HEK293 (cell line): ENCODE data around the gene HNRNPA2B1.

ENCODE experiments used
- CTCF ChIP-seq: fragments of 450-650 bp; formaldehyde crosslinking; IDR thresholded peaks from 2 replicates; pipeline ENCODE4 v1.5.1; 2016; ENCODE audit warnings: missing biosample characterization, missing genetic modification characterization
- HIC1 ChIP-seq: fragments of 450-650 bp; formaldehyde crosslinking; IDR thresholded peaks from 2 replicates; pipeline ENCODE4 v1.5.1; 2016; ENCODE audit warnings: missing biosample characterization, missing genetic modification characterization
- ZBTB11 ChIP-seq: fragments of 450-650 bp; formaldehyde crosslinking; conservative IDR thresholded peaks from 2 replicates; pipeline ENCODE4 v1.5.1; 2016; ENCODE audit warnings: low read depth, missing biosample characterization, missing genetic modification characterization
- ZBTB7A ChIP-seq: fragments of 450-650 bp; formaldehyde crosslinking; IDR thresholded peaks from 2 replicates; pipeline ENCODE4 v1.5.1; 2016; ENCODE audit warnings: low read depth, missing biosample characterization, missing genetic modification characterization
- ZBTB8A ChIP-seq: fragments of 450-650 bp; formaldehyde crosslinking; IDR thresholded peaks from 2 replicates; pipeline ENCODE4 v1.5.1; 2016; ENCODE audit warnings: missing biosample characterization, missing genetic modification characterization
- ZEB2 ChIP-seq: fragments of 450-650 bp; formaldehyde crosslinking; IDR thresholded peaks from 2 replicates; pipeline ENCODE4 v1.5.1; 2016; ENCODE audit warnings: missing biosample characterization, missing genetic modification characterization
- ZNF174 ChIP-seq: fragments of 450-650 bp; formaldehyde crosslinking; IDR thresholded peaks from 2 replicates; pipeline ENCODE4 v1.5.0; 2017; ENCODE audit warnings: missing biosample characterization, mild to moderate bottlenecking, missing genetic modification characterization
- ZNF211 ChIP-seq: fragments of 450-650 bp; formaldehyde crosslinking; IDR thresholded peaks from 2 replicates; pipeline ENCODE4 v1.5.1; 2016; ENCODE audit warnings: low read depth, missing biosample characterization, missing genetic modification characterization
- ZNF274 ChIP-seq, 2 experiments: fragments of 200-500 bp in 1 of 2; fragments of 450-650 bp in 1 of 2; sonication (Bioruptor generic) in 1 of 2; formaldehyde crosslinking in 1 of 2; IDR thresholded peaks; 2 replicates each; pipeline versions ENCODE4 v1.5.1 to v1.6.1; 2014 to 2016; ENCODE audit warnings: borderline replicate concordance in 1 of 2, inconsistent platforms in 1 of 2, low read length in 1 of 2, missing biosample characterization in 1 of 2, missing genetic modification characterization in 1 of 2
- ZNF37A ChIP-seq: fragments of 450-650 bp; IDR thresholded peaks from 2 replicates; pipeline ENCODE4 v1.5.1; 2018; ENCODE audit warnings: missing biosample characterization, missing genetic modification characterization
- ZNF521 ChIP-seq: fragments of 450-650 bp; formaldehyde crosslinking; IDR thresholded peaks from 2 replicates; pipeline ENCODE4 v1.5.1; 2017; ENCODE audit warnings: missing biosample characterization, mild to moderate bottlenecking, missing genetic modification characterization
- ZXDB ChIP-seq: fragments of 450-650 bp; formaldehyde crosslinking; IDR thresholded peaks from 2 replicates; pipeline ENCODE4 v1.5.1; 2016; ENCODE audit warnings: missing biosample characterization, missing genetic modification characterization

- TF ChIP-seq HIC1 (tag by site-specific recombination) = no peak
- TF ChIP-seq ZNF211 (tag by site-specific recombination) = no peak
- no peak for TF ChIP-seq ZBTB7A (tag by site-specific recombination)
- TF ChIP-seq ZBTB8A (tag by site-specific recombination) = no peak
- TF ChIP-seq CTCF (tag by site-specific recombination) = no peak
- no peak for TF ChIP-seq ZBTB11 (tag by site-specific recombination)
- no peak for TF ChIP-seq ZXDB (tag by site-specific recombination)
- TF ChIP-seq ZNF521 (tag by site-specific recombination) = no peak
- no peak for TF ChIP-seq ZEB2
- no peak for TF ChIP-seq ZNF37A (tag by site-specific recombination)
- no peak for TF ChIP-seq ZNF274 (IDR thresholded peaks at IDR 0.05; ENCODE audit: low read length)
- no peak for TF ChIP-seq ZNF274 (tag by site-specific recombination; IDR thresholded peaks at IDR 0.05; ENCODE audit: borderline replicate concordance)
- no peak for TF ChIP-seq ZNF174
Observed at GRCh38 chr7:26208040-26208439, 7.5 kb upstream of the HNRNPA2B1 start.
